ENCODE data around the gene LILRA6. TPM values are rescaled to one million over a fixed set of nuclear protein-coding genes. Genes with fewer than 3 reads are reported as not detected.

Gene LILRA6
- total and polyA plus RNA-seq, 2 of the 13 experiments (the other 11 are each of a cell fraction or from before 2014, with no cell fraction given) = not detected

DNA sequence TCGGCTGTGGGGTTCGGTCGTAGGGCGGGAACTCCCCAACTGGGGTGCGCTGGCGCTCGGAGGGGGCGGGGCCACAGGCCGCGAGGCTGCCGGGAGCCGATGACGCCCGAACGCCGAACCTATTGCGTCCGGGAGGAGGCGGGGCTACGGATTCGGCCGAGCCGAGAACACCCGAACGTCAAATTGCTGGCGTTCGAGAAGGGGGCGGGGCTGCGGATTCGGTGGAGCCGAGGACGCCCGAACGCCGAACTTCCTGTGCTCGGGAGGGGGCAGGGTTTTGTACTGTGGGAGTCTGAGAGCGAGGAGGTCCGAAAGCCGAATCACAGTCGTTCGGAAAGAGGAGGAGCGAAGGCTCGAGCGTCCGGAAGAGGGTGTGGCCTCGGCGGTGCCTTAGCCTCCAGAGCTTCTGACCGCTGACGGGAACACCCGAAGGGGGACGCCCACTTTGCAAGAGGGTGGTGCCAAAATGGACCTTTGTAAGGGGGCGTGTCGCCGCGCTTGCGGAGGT lies 52.0 kb downstream of the LILRA6 start (continued):
- TF ChIP-seq, protein P1, sequence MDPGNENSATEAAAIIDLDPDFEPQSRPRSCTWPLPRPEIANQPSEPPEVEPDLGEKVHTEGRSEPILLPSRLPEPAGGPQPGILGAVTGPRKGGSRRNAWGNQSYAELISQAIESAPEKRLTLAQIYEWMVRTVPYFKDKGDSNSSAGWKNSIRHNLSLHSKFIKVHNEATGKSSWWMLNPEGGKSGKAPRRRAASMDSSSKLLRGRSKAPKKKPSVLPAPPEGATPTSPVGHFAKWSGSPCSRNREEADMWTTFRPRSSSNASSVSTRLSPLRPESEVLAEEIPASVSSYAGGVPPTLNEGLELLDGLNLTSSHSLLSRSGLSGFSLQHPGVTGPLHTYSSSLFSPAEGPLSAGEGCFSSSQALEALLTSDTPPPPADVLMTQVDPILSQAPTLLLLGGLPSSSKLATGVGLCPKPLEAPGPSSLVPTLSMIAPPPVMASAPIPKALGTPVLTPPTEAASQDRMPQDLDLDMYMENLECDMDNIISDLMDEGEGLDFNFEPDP (CRISPR knock-in tag; conservative IDR thresholded peaks at IDR 0.05) = no peak
- TF ChIP-seq GATAD1 (CRISPR knock-in tag; IDR thresholded peaks at IDR 0.05) = no peak; the same call in 1 of the 2 replicates
- no peak for TF ChIP-seq BHLHE40 (IDR thresholded peaks at IDR 0.05; ENCODE audit: low read length)
- no peak for TF ChIP-seq KDM1A (CRISPR knock-in tag; IDR thresholded peaks at IDR 0.05)
- no peak for TF ChIP-seq SMYD3 (CRISPR knock-in tag; IDR thresholded peaks at IDR 0.05)
- TF ChIP-seq ZNF558 (CRISPR knock-in tag; IDR thresholded peaks at IDR 0.05; ENCODE audit: borderline replicate concordance) = no peak
- TF ChIP-seq, protein P2, sequence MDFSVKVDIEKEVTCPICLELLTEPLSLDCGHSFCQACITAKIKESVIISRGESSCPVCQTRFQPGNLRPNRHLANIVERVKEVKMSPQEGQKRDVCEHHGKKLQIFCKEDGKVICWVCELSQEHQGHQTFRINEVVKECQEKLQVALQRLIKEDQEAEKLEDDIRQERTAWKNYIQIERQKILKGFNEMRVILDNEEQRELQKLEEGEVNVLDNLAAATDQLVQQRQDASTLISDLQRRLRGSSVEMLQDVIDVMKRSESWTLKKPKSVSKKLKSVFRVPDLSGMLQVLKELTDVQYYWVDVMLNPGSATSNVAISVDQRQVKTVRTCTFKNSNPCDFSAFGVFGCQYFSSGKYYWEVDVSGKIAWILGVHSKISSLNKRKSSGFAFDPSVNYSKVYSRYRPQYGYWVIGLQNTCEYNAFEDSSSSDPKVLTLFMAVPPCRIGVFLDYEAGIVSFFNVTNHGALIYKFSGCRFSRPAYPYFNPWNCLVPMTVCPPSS (IDR thresholded peaks at IDR 0.05) = no peak
- no peak for TF ChIP-seq TAF1 (CRISPR knock-in tag; IDR thresholded peaks at IDR 0.05)
- TF ChIP-seq REXO4 (CRISPR knock-in tag; IDR thresholded peaks at IDR 0.05; ENCODE audit: borderline replicate concordance) = no peak
- TF ChIP-seq KAT2B (IDR thresholded peaks at IDR 0.05; ENCODE audit: borderline replicate concordance, low read depth, low read length) = no peak
- no peak for TF ChIP-seq ZNF761 (CRISPR knock-in tag; conservative IDR thresholded peaks at IDR 0.05)
- TF ChIP-seq NCOA5 (CRISPR knock-in tag; IDR thresholded peaks at IDR 0.05) = no peak
- TF ChIP-seq PLRG1 (conservative IDR thresholded peaks at IDR 0.05) = no peak
- TF ChIP-seq ZNF790 (CRISPR knock-in tag; IDR thresholded peaks at IDR 0.05; ENCODE audit: borderline replicate concordance) = no peak; the same call in 1 of the 2 replicates
- no peak for TF ChIP-seq DNMT1 (CRISPR knock-in tag; IDR thresholded peaks at IDR 0.05)
- TF ChIP-seq, protein P3, sequence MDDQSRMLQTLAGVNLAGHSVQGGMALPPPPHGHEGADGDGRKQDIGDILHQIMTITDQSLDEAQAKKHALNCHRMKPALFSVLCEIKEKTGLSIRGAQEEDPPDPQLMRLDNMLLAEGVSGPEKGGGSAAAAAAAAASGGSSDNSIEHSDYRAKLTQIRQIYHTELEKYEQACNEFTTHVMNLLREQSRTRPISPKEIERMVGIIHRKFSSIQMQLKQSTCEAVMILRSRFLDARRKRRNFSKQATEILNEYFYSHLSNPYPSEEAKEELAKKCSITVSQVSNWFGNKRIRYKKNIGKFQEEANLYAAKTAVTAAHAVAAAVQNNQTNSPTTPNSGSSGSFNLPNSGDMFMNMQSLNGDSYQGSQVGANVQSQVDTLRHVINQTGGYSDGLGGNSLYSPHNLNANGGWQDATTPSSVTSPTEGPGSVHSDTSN (CRISPR knock-in tag; IDR thresholded peaks at IDR 0.05; ENCODE audit: borderline replicate concordance) = no peak
- no peak for TF ChIP-seq SRSF1 (optimal IDR thresholded peaks at IDR 0.05; ENCODE audit: low read depth, low read length)
- no peak for TF ChIP-seq ETV6 (CRISPR knock-in tag; conservative IDR thresholded peaks at IDR 0.05)
- no peak for TF ChIP-seq RBM39 (IDR thresholded peaks at IDR 0.05; ENCODE audit: low read depth, low read length, poor library complexity, severe bottlenecking)
- TF ChIP-seq ARID2 (CRISPR knock-in tag; IDR thresholded peaks at IDR 0.05; ENCODE audit: borderline replicate concordance) = no peak
- no peak for TF ChIP-seq NONO (IDR thresholded peaks at IDR 0.05)
- peak; percentile 73; the same call in 1 of the 2 replicates for TF ChIP-seq NONO (CRISPR knock-in tag; conservative IDR thresholded peaks at IDR 0.05)
- TF ChIP-seq, protein P4, sequence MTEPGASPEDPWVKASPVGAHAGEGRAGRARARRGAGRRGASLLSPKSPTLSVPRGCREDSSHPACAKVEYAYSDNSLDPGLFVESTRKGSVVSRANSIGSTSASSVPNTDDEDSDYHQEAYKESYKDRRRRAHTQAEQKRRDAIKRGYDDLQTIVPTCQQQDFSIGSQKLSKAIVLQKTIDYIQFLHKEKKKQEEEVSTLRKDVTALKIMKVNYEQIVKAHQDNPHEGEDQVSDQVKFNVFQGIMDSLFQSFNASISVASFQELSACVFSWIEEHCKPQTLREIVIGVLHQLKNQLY (CRISPR knock-in tag; IDR thresholded peaks at IDR 0.05) = no peak
- TF ChIP-seq ZNF879 (CRISPR knock-in tag; IDR thresholded peaks at IDR 0.05) = no peak

Measured in HepG2 (cell line).